Amygdala (tissue), 56 donors: ENCODE data around the gene CSAD.

Experiments
- DNase-seq, 56 donors: peaks; one replicate each; lab custom pipeline; 2025; lab: John Stamatoyannopoulos, UW

CSAD gene

GRCh38 chr12:53180220-53180930 lies at the start of gene CSAD, which contains the start of gene ZNF740:
TSS of gene CSAD (minus strand) at chr12:53180925. CDS start at chr12:53173470, 7,455 bp downstream.
TSS of gene ZNF740 (plus strand) at chr12:53180722. CDS start at chr12:53181984, 1,262 bp downstream.
- DNase-seq = peak; percentile 75 to 98 (median 96)

- DNase-seq = peak in 1 of 56 donors; percentile 48
These were observed 49.6 kb upstream of the CSAD start for GRCh38 chr12:53230108-53230845.

- no peak for DNase-seq
These were observed 48.7 kb upstream of the CSAD start for GRCh38 chr12:53229454-53229853.

- DNase-seq = no peak
These were observed 47.1 kb upstream of the CSAD start for GRCh38 chr12:53227836-53228235.

- no peak for DNase-seq
These were observed 46.6 kb upstream of the CSAD start for GRCh38 chr12:53227341-53227740.

- DNase-seq = no peak
These were observed 46.1 kb upstream of the CSAD start for GRCh38 chr12:53226815-53227214.

- DNase-seq = peak in 1 of 56 donors; percentile 21
These were observed 45.1 kb upstream of the CSAD start for GRCh38 chr12:53225635-53226424.

GRCh38 chr12:53224897-53225634 lies 44.3 kb upstream of the CSAD start:
- DNase-seq = peak in 3 of 56 donors; percentile 11 to 37 (median 30)

- no peak for DNase-seq
These were observed 43.6 kb upstream of the CSAD start for GRCh38 chr12:53224061-53224896.

GRCh38 chr12:53223389-53224060 lies 42.8 kb upstream of the CSAD start:
- peak in 41 of 56 donors; percentile 20 to 79 (median 56) for DNase-seq

GRCh38 chr12:53222806-53223261 lies 42.1 kb upstream of the CSAD start:
- DNase-seq = no peak

- DNase-seq = no peak
These were observed 41.5 kb upstream of the CSAD start for GRCh38 chr12:53222170-53222721.

- peak in 43 of 56 donors; percentile 28 to 82 (median 54) for DNase-seq
These were observed 40.7 kb upstream of the CSAD start for GRCh38 chr12:53221203-53222080.

- DNase-seq = peak in 45 of 56 donors; percentile 20 to 84 (median 61)
These were observed 40.0 kb upstream of the CSAD start for GRCh38 chr12:53220694-53221202.

GRCh38 chr12:53219956-53220693 lies 39.4 kb upstream of the CSAD start:
- DNase-seq = peak in 33 of 56 donors; percentile 28 to 82 (median 53)

- peak in 6 of 56 donors; percentile 21 to 59 (median 52) for DNase-seq
These were observed 38.7 kb upstream of the CSAD start for GRCh38 chr12:53219292-53219955.
